ACC112 (cell line): ENCODE measurements around the gene DNAJB12.
A peak's percentile ranks its signal among the peaks of the same experiment; 100 is the strongest.
"Not testable (repeated sequence)": the region's sequence is repeated elsewhere in the genome, so short reads cannot be mapped to it uniquely, and the experiment has no call there.

Source experiments
- H2AFZ ChIP-seq: fragments of 200-600 bp; sonication (generic); one replicate; pipeline ENCODE4 v1.6.0; 2017; ENCODE audit warnings: antibody characterized with exemption, low read length; ENCODE audit not compliant: unreplicated experiment
- H3K27ac ChIP-seq: fragments of 200-600 bp; sonication (generic); 2 replicates; pipeline ENCODE4 v1.5.1; 2014; ENCODE audit warnings: low read depth, mild to moderate bottlenecking, antibody characterized with exemption, low read length, moderate library complexity
- H3K27me3 ChIP-seq: fragments of 200-600 bp; sonication (generic); 2 replicates; pipeline ENCODE4 v1.6.1; 2014; ENCODE audit warnings: mild to moderate bottlenecking, antibody characterized with exemption, low read length, moderate library complexity, mixed read lengths; ENCODE audit not compliant: insufficient read depth
- H3K36me3 ChIP-seq: fragments of 200-600 bp; sonication (generic); 2 replicates; pipeline ENCODE4 v1.6.1; 2016; ENCODE audit warnings: mild to moderate bottlenecking, antibody characterized with exemption, low read length, moderate library complexity, mixed read lengths; ENCODE audit not compliant: insufficient read depth
- H3K4me1 ChIP-seq: fragments of 200-600 bp; sonication (generic); one replicate; pipeline ENCODE4 v1.6.1; 2016; ENCODE audit warnings: low read length, mixed read lengths; ENCODE audit not compliant: insufficient read depth, unreplicated experiment, control insufficient read depth
- H3K4me3 ChIP-seq: fragments of 200-600 bp; sonication (generic); 2 replicates; pipeline ENCODE4 v1.5.1; 2014; ENCODE audit warnings: mild to moderate bottlenecking, low read depth, low read length
- H3K79me2 ChIP-seq: fragments of 200-600 bp; sonication (generic); one replicate; pipeline ENCODE4 v1.6.0; 2016; ENCODE audit warnings: low read length; ENCODE audit not compliant: control insufficient read depth, unreplicated experiment, insufficient read depth

The DNAJB12 gene

GRCh38 chr10:72353965-72354355 is 759 bp downstream of the DNAJB12 start:
- Histone ChIP-seq H3K27ac (peak overlapping the region; percentile 95), H3K4me3 (peak overlapping the region; percentile 93), H3K36me3 (no peaks in the 10 kb centered on the region), H3K4me1 (peaks cover 15% of the 10 kb centered on the region), H2AFZ (no peak overlapping the region), H3K27me3 (no peaks in the 10 kb centered on the region), H3K79me2 (peaks cover 35% of the 10 kb centered on the region)

- Histone ChIP-seq H3K27ac (peak overlapping the region; percentile 95), H2AFZ (no peak overlapping the region), H3K36me3 (no peaks in the 10 kb centered on the region), H3K4me3 (peak overlapping the region; percentile 93), H3K4me1 (peaks cover 15% of the 10 kb centered on the region), H3K79me2 (peaks cover 35% of the 10 kb centered on the region), H3K27me3 (no peaks in the 10 kb centered on the region)
Measured at GRCh38 chr10:72353028-72353964, 1.4 kb downstream of the DNAJB12 start.

- peaks cover 40% of the 10 kb centered on the region for H3K79me2 ChIP-seq
- no peaks in the 10 kb centered on the region for H3K27me3 ChIP-seq
- H3K36me3 ChIP-seq: no peaks in the 10 kb centered on the region
- peaks cover 15% of the 10 kb centered on the region for H3K4me1 ChIP-seq
- no peak overlapping the region for H2AFZ ChIP-seq
- H3K4me3 ChIP-seq: no peak overlapping the region
- H3K27ac ChIP-seq: no peak overlapping the region
Measured at GRCh38 chr10:72351479-72351878, 3.2 kb downstream of the DNAJB12 start.

- peaks cover 15% of the 10 kb centered on the region for H3K4me1 ChIP-seq
- H2AFZ ChIP-seq: no peak overlapping the region
- no peak overlapping the region for H3K4me3 ChIP-seq
- H3K79me2 ChIP-seq: peaks cover 40% of the 10 kb centered on the region
- no peaks in the 10 kb centered on the region for H3K36me3 ChIP-seq
- H3K27ac ChIP-seq: no peak overlapping the region
- no peaks in the 10 kb centered on the region for H3K27me3 ChIP-seq
Measured at GRCh38 chr10:72349438-72349837, 5.3 kb downstream of the DNAJB12 start.

- H2AFZ ChIP-seq: no peak overlapping the region
- H3K27me3 ChIP-seq: no peaks in the 10 kb centered on the region
- H3K4me3 ChIP-seq: no peak overlapping the region
- 0 out of 2 replicates have a peak, but pooled peaks cover under 1% of the 10 kb centered on the region for H3K36me3 ChIP-seq
- peaks cover 12% of the 10 kb centered on the region for H3K4me1 ChIP-seq
- peaks cover 31% of the 10 kb centered on the region for H3K79me2 ChIP-seq
- no peak overlapping the region for H3K27ac ChIP-seq
Measured at GRCh38 chr10:72348282-72348681, 6.4 kb downstream of the DNAJB12 start.

GRCh38 chr10:72346117-72346516 is 8.6 kb downstream of the DNAJB12 start:
- not testable (repeated sequence) for H3K27me3 ChIP-seq, H3K27ac ChIP-seq, H3K79me2 ChIP-seq, H3K36me3 ChIP-seq, H2AFZ ChIP-seq, H3K4me1 ChIP-seq, H3K4me3 ChIP-seq

GRCh38 chr10:72344932-72345331 is 9.8 kb downstream of the DNAJB12 start:
- peaks cover 5% of the 10 kb centered on the region for H3K79me2 ChIP-seq
- H3K4me3 ChIP-seq: no peak overlapping the region
- no peak overlapping the region for H3K27ac ChIP-seq
- no peaks in the 10 kb centered on the region for H3K27me3 ChIP-seq
- peaks cover 7% of the 10 kb centered on the region; the same call in 1 of the 2 replicates for H3K36me3 ChIP-seq
- H3K4me1 ChIP-seq: peaks cover 7% of the 10 kb centered on the region
- H2AFZ ChIP-seq: no peak overlapping the region

GRCh38 chr10:72342911-72343310 is 11.8 kb downstream of the DNAJB12 start:
- Histone ChIP-seq H3K79me2 (peaks cover 5% of the 10 kb centered on the region), H3K36me3 (peaks cover 7% of the 10 kb centered on the region; the same call in 1 of the 2 replicates), H2AFZ (no peak overlapping the region), H3K27ac (no peak overlapping the region), H3K4me1 (peaks cover 7% of the 10 kb centered on the region), H3K27me3 (no peaks in the 10 kb centered on the region), H3K4me3 (no peak overlapping the region)

GRCh38 chr10:72340510-72341261 is 14.0 kb downstream of the DNAJB12 start:
- peaks cover 11% of the 10 kb centered on the region; the same call in 1 of the 2 replicates for H3K36me3 ChIP-seq
- H3K4me1 ChIP-seq: peaks cover 24% of the 10 kb centered on the region
- H3K27me3 ChIP-seq: no peaks in the 10 kb centered on the region
- peak overlapping the region; percentile 41; the same call in 1 of the 2 replicates for H3K27ac ChIP-seq
- H3K79me2 ChIP-seq: no peaks in the 10 kb centered on the region
- H2AFZ ChIP-seq: no peak overlapping the region
- H3K4me3 ChIP-seq: no peak overlapping the region

GRCh38 chr10:72338180-72338579 is 16.5 kb downstream of the DNAJB12 start:
- Histone ChIP-seq H3K4me1 (peaks cover 37% of the 10 kb centered on the region), H3K27me3 (no peaks in the 10 kb centered on the region), H3K36me3 (peaks cover 10% of the 10 kb centered on the region; the same call in 1 of the 2 replicates), H3K4me3 (no peak overlapping the region), H2AFZ (no peak overlapping the region), H3K79me2 (no peaks in the 10 kb centered on the region), H3K27ac (no peak overlapping the region)
